K562 (cell line): ENCODE data around the gene PLA1A. TPM values are rescaled to one million over a fixed set of nuclear protein-coding genes. Genes with fewer than 3 reads are reported as not detected.

ENCODE experiments used
- BMI1 ChIP-seq: fragments of 150-350 bp; IDR thresholded peaks from 2 replicates; pipeline ENCODE4 v1.6.1; 2014; ENCODE audit warnings: low read length
- C11orf30 ChIP-seq: fragments of 450-650 bp; IDR thresholded peaks from 2 replicates; pipeline ENCODE4 v1.6.1; 2016; ENCODE audit warnings: low read depth, mild to moderate bottlenecking
- CBX3 ChIP-seq, 2 experiments: IDR thresholded peaks; 1 replicate in 1 of 2; 2 replicates in 1 of 2; pipeline ENCODE4 v1.6.1; 2012; ENCODE audit warnings: inconsistent platforms in 2 of 2, low read length in 2 of 2, borderline replicate concordance in 1 of 2, control low read depth in 1 of 2
- DNMT1 ChIP-seq: fragments of 450-650 bp; IDR thresholded peaks from 2 replicates; pipeline ENCODE4 v1.6.1; 2016; ENCODE audit warnings: antibody characterized with exemption, mild to moderate bottlenecking
- ELF2 ChIP-seq: fragments of 250-450 bp; sonication (Bioruptor Pico); IDR thresholded peaks from 2 replicates; pipeline ENCODE4 v1.5.0; 2021; ENCODE audit warnings: mild to moderate bottlenecking
- ETV1 ChIP-seq: fragments of 450-650 bp; conservative IDR thresholded peaks from 2 replicates; pipeline ENCODE4 v1.6.1; 2016; ENCODE audit warnings: missing genetic modification characterization, control low read depth, low read depth, missing compliant biosample characterization
- GTF2E2 ChIP-seq: fragments of 200-800 bp; sonication (Bioruptor generic); IDR thresholded peaks from 2 replicates; pipeline ENCODE4 v1.6.1; 2016; ENCODE audit warnings: missing genetic modification characterization, missing compliant biosample characterization
- JUN ChIP-seq, 2 experiments: sonication (generic) in 1 of 2; formaldehyde crosslinking in 1 of 2; IDR thresholded peaks; 2 replicates each; pipeline versions ENCODE4 v1.6.1 to v1.8.0; 2012 to 2022; ENCODE audit warnings: borderline replicate concordance in 2 of 2, mild to moderate bottlenecking in 2 of 2, improper control_type of control experiment in 1 of 2, low read depth in 1 of 2, low read length in 1 of 2, missing genetic modification reagents in 1 of 2
- KLF16 ChIP-seq: IDR thresholded peaks from 2 replicates; pipeline ENCODE4 v1.6.1; 2016; ENCODE audit warnings: antibody characterized with exemption
- MEIS2 ChIP-seq: fragments of 450-650 bp; IDR thresholded peaks from 2 replicates; pipeline ENCODE4 v1.6.1; 2014; ENCODE audit warnings: mild to moderate bottlenecking; ENCODE audit not compliant: partially characterized antibody
- MTA3 ChIP-seq: fragments of 450-650 bp; formaldehyde crosslinking; IDR thresholded peaks from 2 replicates; pipeline ENCODE4 v1.6.1; 2017; ENCODE audit warnings: mild to moderate bottlenecking, borderline replicate concordance
- NCOA6 ChIP-seq: fragments of 450-650 bp; IDR thresholded peaks from 2 replicates; pipeline ENCODE4 v1.6.1; 2017; ENCODE audit warnings: mild to moderate bottlenecking
- NFYB ChIP-seq: IDR thresholded peaks from 2 replicates; pipeline ENCODE4 v1.6.1; 2011; ENCODE audit warnings: mild to moderate bottlenecking, moderate library complexity; ENCODE audit not compliant: insufficient read length; ENCODE audit errors: extremely low read depth
- POLR3G ChIP-seq: IDR thresholded peaks from 2 replicates; pipeline ENCODE4 v1.6.1; 2011; ENCODE audit not compliant: insufficient read length, insufficient replicate concordance; ENCODE audit errors: extremely low read depth
- PYGO2 ChIP-seq: fragments of 450-650 bp; IDR thresholded peaks from 2 replicates; pipeline ENCODE4 v1.6.1; 2016; ENCODE audit warnings: mild to moderate bottlenecking, missing genetic modification characterization, moderate library complexity, missing compliant biosample characterization
- RB1 ChIP-seq: fragments of 450-650 bp; IDR thresholded peaks from 2 replicates; pipeline ENCODE4 v1.6.1; 2017; ENCODE audit warnings: low read depth, mild to moderate bottlenecking
- SIX5 ChIP-seq, 2 experiments: IDR thresholded peaks; 2 replicates each; pipeline ENCODE4 v1.6.1; 2011; ENCODE audit warnings: low read length in 2 of 2, borderline replicate concordance in 1 of 2, low read depth in 1 of 2, mild to moderate bottlenecking in 1 of 2, moderate library complexity in 1 of 2; ENCODE audit not compliant: insufficient read depth in 1 of 2
- SMARCA5 ChIP-seq: fragments of 450-650 bp; IDR thresholded peaks from 2 replicates; pipeline ENCODE4 v1.6.1; 2016
- SMC3 ChIP-seq: conservative IDR thresholded peaks from 2 replicates; pipeline ENCODE4 v1.6.1; 2011; ENCODE audit warnings: low read depth, low read length, improper control_type of control experiment; ENCODE audit not compliant: insufficient read depth
- TAF9B ChIP-seq: fragments of 450-650 bp; IDR thresholded peaks from 2 replicates; pipeline ENCODE4 v1.6.1; 2018; ENCODE audit warnings: mild to moderate bottlenecking; ENCODE audit not compliant: partially characterized antibody
- TARDBP ChIP-seq: fragments of 450-650 bp; IDR thresholded peaks from 2 replicates; pipeline ENCODE4 v1.6.1; 2016
- ZNF146 ChIP-seq: IDR thresholded peaks from one replicate; pipeline ENCODE4 v1.6.1; 2018; ENCODE audit warnings: missing compliant biosample characterization; ENCODE audit not compliant: unreplicated experiment
- ZNF263 ChIP-seq: sonication (generic); formaldehyde crosslinking; IDR thresholded peaks from 2 replicates; pipeline ENCODE4 v1.8.0; 2022; ENCODE audit warnings: mild to moderate bottlenecking, missing genetic modification reagents, borderline replicate concordance
- ZNF766 ChIP-seq: fragments of 200-800 bp; sonication (Bioruptor generic); conservative IDR thresholded peaks from 2 replicates; pipeline ENCODE4 v1.6.1; 2016; ENCODE audit warnings: missing genetic modification characterization, missing compliant biosample characterization
- ZZZ3 ChIP-seq: fragments of 450-650 bp; IDR thresholded peaks from 2 replicates; pipeline ENCODE4 v1.6.1; 2016; ENCODE audit warnings: antibody characterized with exemption, mild to moderate bottlenecking, moderate library complexity
- polyA plus RNA-seq, 8 experiments: library from polyadenylated mRNA; depleted of rRNA in 4 of 8; stranded (reverse) in 5 of 8; unstranded in 3 of 8; fragments of >200 nt; fragmentation: Nextera tagmentation in 2 of 8; fragmentation: Illumina TruSeq in 1 of 8; extraction: Ambion mirVana in 2 of 8; extraction: Trizol in 1 of 8; gene quantifications; 2 replicates each; pipeline versions ENCODE4 v1.2.1 to v1.2.3, GENCODE V29; 2011 to 2014; ENCODE audit warnings: inconsistent platforms in 1 of 8, missing spikeins in 1 of 8
- total RNA-seq, 7 experiments: library from RNA; depleted of rRNA in 6 of 7; stranded (reverse); fragments of >200 nt in 6 of 7; fragmentation: Illumina TruSeq in 2 of 7; extraction: Trizol in 2 of 7; gene quantifications; 2 replicates each; pipeline versions ENCODE4 v1.2.1 to v1.2.3, GENCODE V29; 2011 to 2021; ENCODE audit warnings: low replicate concordance in 1 of 7
- TF ChIP-seq, protein P1 (sequence below): fragments of 450-650 bp; formaldehyde crosslinking; IDR thresholded peaks from 2 replicates; pipeline ENCODE4 v1.4.0; 2020; ENCODE audit warnings: mild to moderate bottlenecking, moderate library complexity
- TF ChIP-seq, protein P2 (sequence below): fragments of 450-650 bp; formaldehyde crosslinking; IDR thresholded peaks from 2 replicates; pipeline ENCODE4 v1.4.0; 2020; ENCODE audit warnings: mild to moderate bottlenecking, mixed read lengths

Gene PLA1A
- total and polyA plus RNA-seq, 9 of the 15 experiments (the other 6 are each of a cell fraction or from before 2014, with no cell fraction given): not detected

DNA sequence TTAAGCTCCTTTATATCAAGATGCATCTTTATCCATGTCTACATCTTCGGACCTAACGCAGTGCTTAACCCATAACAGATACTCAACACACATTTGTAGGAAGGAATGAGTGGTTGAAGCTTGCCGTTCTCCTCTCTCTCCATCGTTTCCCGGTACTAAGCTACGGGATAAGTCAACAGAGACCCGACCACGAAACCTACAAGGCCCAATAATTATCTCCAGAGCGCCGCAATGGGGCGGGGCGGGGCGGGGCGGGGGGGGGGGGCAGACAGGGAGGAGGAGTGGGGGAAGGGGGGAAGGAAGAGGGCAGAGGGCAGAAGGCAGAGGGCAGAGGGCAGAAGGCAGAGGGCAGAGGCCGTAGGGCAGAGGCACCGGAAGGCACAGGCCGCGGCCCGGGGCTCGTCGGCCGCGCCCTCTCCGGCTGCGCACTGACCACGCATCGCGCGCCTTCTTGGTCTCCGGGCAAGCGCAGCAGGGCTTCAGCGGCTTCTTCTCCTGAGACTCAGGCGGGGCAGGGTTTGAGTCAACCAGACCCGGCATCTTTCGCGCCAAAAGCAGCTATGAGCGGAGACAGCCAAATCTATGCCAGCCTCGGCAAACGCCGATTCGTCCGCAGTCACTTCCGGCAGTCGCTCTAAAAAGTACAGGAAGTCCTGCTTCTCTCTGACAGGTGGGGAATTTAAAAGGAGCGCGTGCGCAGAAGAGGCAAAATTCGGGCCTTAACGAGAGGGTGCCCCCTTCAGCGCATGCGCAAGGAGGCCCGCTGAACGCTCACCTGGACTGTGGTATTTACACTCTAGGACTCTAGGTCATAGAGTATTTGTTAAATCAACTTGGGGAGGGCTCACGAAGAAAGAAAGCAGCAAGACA lies 79.3 kb downstream of the PLA1A start, which contains the start of gene COX17 (continued):
- TF ChIP-seq ZNF766 (0 out of 2 replicates have a peak, but pooled peaks have one; percentile 33), POLR3G (no peak), SIX5 (IDR thresholded peaks at IDR 0.05; ENCODE audit: borderline replicate concordance in 1 of 2, insufficient read depth in 1 of 2, low read depth in 1 of 2, low read length in 2 of 2) (peak; percentile 10 to 27; a peak in 1 of 4 replicates), RB1 (peak; percentile 58), TAF9B (no peak), ZNF146 (CRISPR knock-in tag) (no peak), DNMT1 (no peak), ZNF263 (no peak), MEIS2 (peak; percentile 94), SMC3 (no peak), NCOA6 (no peak), JUN (IDR thresholded peaks at IDR 0.05; ENCODE audit: borderline replicate concordance, low read depth, low read length) (no peak), JUN (CRISPR knock-in tag; IDR thresholded peaks at IDR 0.05; ENCODE audit: borderline replicate concordance) (no peak), MTA3 (peak; percentile 68; the same call in 1 of the 2 replicates), ELF2 (CRISPR knock-in tag) (peak; percentile 14; the same call in 1 of the 2 replicates), SMARCA5 (no peak), BMI1 (no peak), ETV1 (tag) (peak; percentile 83), TARDBP (no peak), NFYB (no peak), GTF2E2 (tag) (peak; percentile 80), CBX3 (IDR thresholded peaks at IDR 0.05; ENCODE audit: borderline replicate concordance in 1 of 2, low read length in 2 of 2) (peak in 1 of 2 experiments; percentile 25; a peak in 1 of 3 replicates), ZZZ3 (no peak), KLF16 (no peak), PYGO2 (no peak), C11orf30 (peak; percentile 74)
- TF ChIP-seq, protein P1, sequence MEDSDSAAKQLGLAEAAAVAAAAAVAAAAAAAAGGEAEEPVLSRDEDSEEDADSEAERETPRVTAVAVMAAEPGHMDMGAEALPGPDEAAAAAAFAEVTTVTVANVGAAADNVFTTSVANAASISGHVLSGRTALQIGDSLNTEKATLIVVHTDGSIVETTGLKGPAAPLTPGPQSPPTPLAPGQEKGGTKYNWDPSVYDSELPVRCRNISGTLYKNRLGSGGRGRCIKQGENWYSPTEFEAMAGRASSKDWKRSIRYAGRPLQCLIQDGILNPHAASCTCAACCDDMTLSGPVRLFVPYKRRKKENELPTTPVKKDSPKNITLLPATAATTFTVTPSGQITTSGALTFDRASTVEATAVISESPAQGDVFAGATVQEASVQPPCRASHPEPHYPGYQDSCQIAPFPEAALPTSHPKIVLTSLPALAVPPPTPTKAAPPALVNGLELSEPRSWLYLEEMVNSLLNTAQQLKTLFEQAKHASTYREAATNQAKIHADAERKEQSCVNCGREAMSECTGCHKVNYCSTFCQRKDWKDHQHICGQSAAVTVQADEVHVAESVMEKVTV (CRISPR knock-in tag): no peak
- TF ChIP-seq, protein P2, sequence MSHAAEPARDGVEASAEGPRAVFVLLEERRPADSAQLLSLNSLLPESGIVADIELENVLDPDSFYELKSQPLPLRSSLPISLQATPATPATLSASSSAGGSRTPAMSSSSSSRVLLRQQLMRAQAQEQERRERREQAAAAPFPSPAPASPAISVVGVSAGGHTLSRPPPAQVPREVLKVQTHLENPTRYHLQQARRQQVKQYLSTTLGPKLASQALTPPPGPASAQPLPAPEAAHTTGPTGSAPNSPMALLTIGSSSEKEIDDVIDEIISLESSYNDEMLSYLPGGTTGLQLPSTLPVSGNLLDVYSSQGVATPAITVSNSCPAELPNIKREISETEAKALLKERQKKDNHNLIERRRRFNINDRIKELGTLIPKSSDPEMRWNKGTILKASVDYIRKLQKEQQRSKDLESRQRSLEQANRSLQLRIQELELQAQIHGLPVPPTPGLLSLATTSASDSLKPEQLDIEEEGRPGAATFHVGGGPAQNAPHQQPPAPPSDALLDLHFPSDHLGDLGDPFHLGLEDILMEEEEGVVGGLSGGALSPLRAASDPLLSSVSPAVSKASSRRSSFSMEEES (CRISPR knock-in tag): no peak
